Liver (tissue), 3 donors: ENCODE data around the gene ERI3.

Experiments used
- EGR1 ChIP-seq, 2 donors: IDR thresholded peaks; 2 replicates each; pipeline ENCODE4 v1.6.1; 2016 to 2018; ENCODE audit warnings: antibody characterized with exemption in 2 of 2, low read depth in 2 of 2
- GABPA ChIP-seq, 2 donors: IDR thresholded peaks in 1 of 2; conservative IDR thresholded peaks in 1 of 2; 2 replicates each; pipeline ENCODE4 v1.6.1; 2016; ENCODE audit warnings: antibody characterized with exemption in 2 of 2, mild to moderate bottlenecking in 1 of 2, moderate library complexity in 1 of 2
- HNF4G ChIP-seq: IDR thresholded peaks from 2 replicates; pipeline ENCODE4 v1.6.1; 2016; ENCODE audit warnings: antibody characterized with exemption
- JUND ChIP-seq, 2 donors: IDR thresholded peaks; 2 replicates each; pipeline ENCODE4 v1.6.1; 2016; ENCODE audit warnings: antibody characterized with exemption in 2 of 2
- MAX ChIP-seq: IDR thresholded peaks from 2 replicates; pipeline ENCODE4 v1.6.1; 2016; ENCODE audit warnings: antibody characterized with exemption
- NR2F2 ChIP-seq: IDR thresholded peaks from 2 replicates; pipeline ENCODE4 v1.6.1; 2016; ENCODE audit warnings: antibody characterized with exemption
- RAD21 ChIP-seq, 2 donors: IDR thresholded peaks; 2 replicates each; pipeline ENCODE4 v1.6.1; 2016; ENCODE audit warnings: antibody characterized with exemption in 2 of 2, mild to moderate bottlenecking in 2 of 2
- SP1 ChIP-seq: IDR thresholded peaks from 2 replicates; pipeline ENCODE4 v1.6.1; 2018; ENCODE audit warnings: antibody characterized with exemption, mild to moderate bottlenecking
- TAF1 ChIP-seq: conservative IDR thresholded peaks from 2 replicates; pipeline ENCODE4 v1.6.1; 2016; ENCODE audit warnings: antibody characterized with exemption, mild to moderate bottlenecking
- YY1 ChIP-seq: IDR thresholded peaks from 2 replicates; pipeline ENCODE4 v1.6.1; 2016; ENCODE audit warnings: antibody characterized with exemption, mild to moderate bottlenecking
- TF ChIP-seq, protein P1 (sequence below): fragments of 150-350 bp; IDR thresholded peaks from 2 replicates; pipeline ENCODE4 v1.5.1; 2017; ENCODE audit warnings: improper control_type of control experiment, low read depth, low read length; ENCODE audit not compliant: missing input control
- TF ChIP-seq, protein P2 (sequence below): IDR thresholded peaks from 2 replicates; pipeline ENCODE4 v1.6.1; 2016; ENCODE audit warnings: antibody characterized with exemption, mild to moderate bottlenecking
- TF ChIP-seq, protein P3 (sequence below): IDR thresholded peaks from 2 replicates; pipeline ENCODE4 v1.6.1; 2016; ENCODE audit warnings: antibody characterized with exemption
- TF ChIP-seq, protein P4 (sequence below): IDR thresholded peaks from 2 replicates; pipeline ENCODE4 v1.6.1; 2016; ENCODE audit warnings: antibody characterized with exemption
- donor health status: healthy.
- donor health status: healthy.

DNA sequence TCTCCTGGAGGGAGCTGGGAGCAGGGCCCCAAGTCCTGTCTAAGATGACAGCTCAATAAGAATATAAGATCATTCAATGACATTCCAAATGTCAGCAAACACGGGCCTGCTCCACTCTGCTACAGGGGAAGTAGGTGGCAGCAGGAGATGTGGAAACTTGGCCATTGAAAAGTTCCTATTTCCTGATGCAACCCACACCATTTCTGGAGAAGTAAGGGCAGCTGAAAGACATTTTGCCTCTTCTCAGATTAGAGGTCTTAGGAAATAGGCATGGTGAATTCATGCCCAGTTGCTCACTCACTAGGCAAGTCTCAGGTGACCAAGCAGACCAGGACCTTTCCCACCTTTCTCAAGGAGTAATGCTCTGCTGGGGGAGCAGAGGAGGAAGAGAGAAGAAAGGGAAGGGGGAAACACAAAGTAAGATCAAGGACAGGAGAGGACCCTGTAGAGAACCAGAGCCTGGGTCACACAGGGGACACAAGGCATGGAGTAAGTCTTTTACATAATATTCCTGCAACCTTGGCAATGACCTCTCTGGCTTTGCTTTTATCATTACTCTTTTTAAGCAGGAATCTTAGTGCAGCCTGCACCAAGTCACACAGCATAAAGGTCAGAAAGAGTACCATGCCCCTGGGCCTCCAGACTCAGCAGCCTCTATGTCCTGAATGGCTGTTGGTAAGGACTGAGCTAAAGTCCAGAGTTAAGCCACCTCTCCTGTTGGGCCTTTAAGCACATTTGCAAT lies 72.9 kb downstream of the ERI3 start:
- TF ChIP-seq, protein P1, sequence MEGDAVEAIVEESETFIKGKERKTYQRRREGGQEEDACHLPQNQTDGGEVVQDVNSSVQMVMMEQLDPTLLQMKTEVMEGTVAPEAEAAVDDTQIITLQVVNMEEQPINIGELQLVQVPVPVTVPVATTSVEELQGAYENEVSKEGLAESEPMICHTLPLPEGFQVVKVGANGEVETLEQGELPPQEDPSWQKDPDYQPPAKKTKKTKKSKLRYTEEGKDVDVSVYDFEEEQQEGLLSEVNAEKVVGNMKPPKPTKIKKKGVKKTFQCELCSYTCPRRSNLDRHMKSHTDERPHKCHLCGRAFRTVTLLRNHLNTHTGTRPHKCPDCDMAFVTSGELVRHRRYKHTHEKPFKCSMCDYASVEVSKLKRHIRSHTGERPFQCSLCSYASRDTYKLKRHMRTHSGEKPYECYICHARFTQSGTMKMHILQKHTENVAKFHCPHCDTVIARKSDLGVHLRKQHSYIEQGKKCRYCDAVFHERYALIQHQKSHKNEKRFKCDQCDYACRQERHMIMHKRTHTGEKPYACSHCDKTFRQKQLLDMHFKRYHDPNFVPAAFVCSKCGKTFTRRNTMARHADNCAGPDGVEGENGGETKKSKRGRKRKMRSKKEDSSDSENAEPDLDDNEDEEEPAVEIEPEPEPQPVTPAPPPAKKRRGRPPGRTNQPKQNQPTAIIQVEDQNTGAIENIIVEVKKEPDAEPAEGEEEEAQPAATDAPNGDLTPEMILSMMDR, result no peak
- TF ChIP-seq YY1, result no peak
- TF ChIP-seq, protein P2, sequence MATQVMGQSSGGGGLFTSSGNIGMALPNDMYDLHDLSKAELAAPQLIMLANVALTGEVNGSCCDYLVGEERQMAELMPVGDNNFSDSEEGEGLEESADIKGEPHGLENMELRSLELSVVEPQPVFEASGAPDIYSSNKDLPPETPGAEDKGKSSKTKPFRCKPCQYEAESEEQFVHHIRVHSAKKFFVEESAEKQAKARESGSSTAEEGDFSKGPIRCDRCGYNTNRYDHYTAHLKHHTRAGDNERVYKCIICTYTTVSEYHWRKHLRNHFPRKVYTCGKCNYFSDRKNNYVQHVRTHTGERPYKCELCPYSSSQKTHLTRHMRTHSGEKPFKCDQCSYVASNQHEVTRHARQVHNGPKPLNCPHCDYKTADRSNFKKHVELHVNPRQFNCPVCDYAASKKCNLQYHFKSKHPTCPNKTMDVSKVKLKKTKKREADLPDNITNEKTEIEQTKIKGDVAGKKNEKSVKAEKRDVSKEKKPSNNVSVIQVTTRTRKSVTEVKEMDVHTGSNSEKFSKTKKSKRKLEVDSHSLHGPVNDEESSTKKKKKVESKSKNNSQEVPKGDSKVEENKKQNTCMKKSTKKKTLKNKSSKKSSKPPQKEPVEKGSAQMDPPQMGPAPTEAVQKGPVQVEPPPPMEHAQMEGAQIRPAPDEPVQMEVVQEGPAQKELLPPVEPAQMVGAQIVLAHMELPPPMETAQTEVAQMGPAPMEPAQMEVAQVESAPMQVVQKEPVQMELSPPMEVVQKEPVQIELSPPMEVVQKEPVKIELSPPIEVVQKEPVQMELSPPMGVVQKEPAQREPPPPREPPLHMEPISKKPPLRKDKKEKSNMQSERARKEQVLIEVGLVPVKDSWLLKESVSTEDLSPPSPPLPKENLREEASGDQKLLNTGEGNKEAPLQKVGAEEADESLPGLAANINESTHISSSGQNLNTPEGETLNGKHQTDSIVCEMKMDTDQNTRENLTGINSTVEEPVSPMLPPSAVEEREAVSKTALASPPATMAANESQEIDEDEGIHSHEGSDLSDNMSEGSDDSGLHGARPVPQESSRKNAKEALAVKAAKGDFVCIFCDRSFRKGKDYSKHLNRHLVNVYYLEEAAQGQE, result no peak
- TF ChIP-seq GABPA (IDR thresholded peaks at IDR 0.05 in 1 of 2, conservative IDR thresholded peaks at IDR 0.05 in 1 of 2), result no peak
- no peak for TF ChIP-seq SP1
- TF ChIP-seq EGR1 (IDR thresholded peaks at IDR 0.05; ENCODE audit: low read depth in 2 of 2), result no peak
- TF ChIP-seq NR2F2, result no peak
- TF ChIP-seq MAX, result no peak
- TF ChIP-seq, protein P3, sequence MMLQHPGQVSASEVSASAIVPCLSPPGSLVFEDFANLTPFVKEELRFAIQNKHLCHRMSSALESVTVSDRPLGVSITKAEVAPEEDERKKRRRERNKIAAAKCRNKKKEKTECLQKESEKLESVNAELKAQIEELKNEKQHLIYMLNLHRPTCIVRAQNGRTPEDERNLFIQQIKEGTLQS, result no peak
- TF ChIP-seq, protein P4, sequence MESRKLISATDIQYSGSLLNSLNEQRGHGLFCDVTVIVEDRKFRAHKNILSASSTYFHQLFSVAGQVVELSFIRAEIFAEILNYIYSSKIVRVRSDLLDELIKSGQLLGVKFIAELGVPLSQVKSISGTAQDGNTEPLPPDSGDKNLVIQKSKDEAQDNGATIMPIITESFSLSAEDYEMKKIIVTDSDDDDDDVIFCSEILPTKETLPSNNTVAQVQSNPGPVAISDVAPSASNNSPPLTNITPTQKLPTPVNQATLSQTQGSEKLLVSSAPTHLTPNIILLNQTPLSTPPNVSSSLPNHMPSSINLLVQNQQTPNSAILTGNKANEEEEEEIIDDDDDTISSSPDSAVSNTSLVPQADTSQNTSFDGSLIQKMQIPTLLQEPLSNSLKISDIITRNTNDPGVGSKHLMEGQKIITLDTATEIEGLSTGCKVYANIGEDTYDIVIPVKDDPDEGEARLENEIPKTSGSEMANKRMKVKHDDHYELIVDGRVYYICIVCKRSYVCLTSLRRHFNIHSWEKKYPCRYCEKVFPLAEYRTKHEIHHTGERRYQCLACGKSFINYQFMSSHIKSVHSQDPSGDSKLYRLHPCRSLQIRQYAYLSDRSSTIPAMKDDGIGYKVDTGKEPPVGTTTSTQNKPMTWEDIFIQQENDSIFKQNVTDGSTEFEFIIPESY, result no peak
- no peak for TF ChIP-seq HNF4G
- TF ChIP-seq TAF1, result no peak
- no peak for TF ChIP-seq RAD21 (IDR thresholded peaks at IDR 0.05)
- no peak for TF ChIP-seq JUND (IDR thresholded peaks at IDR 0.05)
